ENCODE measurements around the gene PASK. TPM values are rescaled to one million over a fixed set of nuclear protein-coding genes. Genes with fewer than 3 reads are reported as not detected.

Gene PASK
- total RNA-seq, 2 experiments from 2014 or later = 73.6 to 73.8 TPM

- POLR2A ChIA-PET = no interaction called here
- CTCF ChIA-PET = no interaction called here
These were observed 74.3 kb downstream of the PASK start for GRCh38 chr2:241074901-241075540.

DNA sequence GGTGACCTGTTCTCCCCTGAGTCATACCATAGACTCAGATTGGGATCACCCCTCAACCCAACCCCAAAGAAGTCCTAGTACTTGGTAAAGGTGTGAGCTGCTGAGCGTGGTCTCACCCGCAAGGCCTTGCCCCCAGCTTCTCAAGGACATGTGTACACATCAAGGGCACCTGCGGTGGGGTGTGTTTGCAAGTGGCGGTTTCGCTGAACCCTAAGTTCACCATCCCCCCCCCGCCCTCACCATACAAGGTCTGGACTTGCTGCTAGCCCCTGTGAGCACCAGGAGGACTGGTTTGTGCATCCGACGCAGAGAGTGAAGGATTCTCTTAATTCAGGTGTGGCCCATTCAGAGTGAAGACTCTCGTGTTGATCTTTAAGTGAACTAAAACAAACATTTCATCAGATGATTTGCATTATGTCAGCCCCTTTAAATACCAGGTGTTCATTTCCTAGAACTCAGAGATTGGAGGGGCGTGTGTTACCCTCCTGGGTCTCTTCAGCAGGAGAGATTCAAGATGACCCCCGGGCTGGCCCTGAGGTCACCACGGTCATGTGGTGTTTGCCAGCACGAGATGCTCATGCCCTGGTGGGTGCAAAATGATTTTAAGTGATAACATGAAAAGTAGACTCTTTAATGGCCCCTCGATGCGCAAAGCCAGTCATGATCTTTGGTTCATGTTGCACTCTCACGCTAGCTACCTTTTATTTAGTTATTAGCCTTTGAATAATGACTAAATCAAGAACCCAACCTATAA is 75.0 kb downstream of the PASK start:
- CTCF ChIA-PET = no interaction called here

GRCh38 chr2:241073166-241074064 is 75.9 kb downstream of the PASK start:
- ChIA-PET POLR2A (no interaction called here), CTCF (interaction anchor here (1.0 kb wide), 1 partner anchor 78 kb away, joined by 3 read pairs; no protein-coding TSS in a partner anchor)

More for the DNA sequence above, 75.0 kb downstream of the PASK start:
- POLR2A ChIA-PET = no interaction called here

DNA sequence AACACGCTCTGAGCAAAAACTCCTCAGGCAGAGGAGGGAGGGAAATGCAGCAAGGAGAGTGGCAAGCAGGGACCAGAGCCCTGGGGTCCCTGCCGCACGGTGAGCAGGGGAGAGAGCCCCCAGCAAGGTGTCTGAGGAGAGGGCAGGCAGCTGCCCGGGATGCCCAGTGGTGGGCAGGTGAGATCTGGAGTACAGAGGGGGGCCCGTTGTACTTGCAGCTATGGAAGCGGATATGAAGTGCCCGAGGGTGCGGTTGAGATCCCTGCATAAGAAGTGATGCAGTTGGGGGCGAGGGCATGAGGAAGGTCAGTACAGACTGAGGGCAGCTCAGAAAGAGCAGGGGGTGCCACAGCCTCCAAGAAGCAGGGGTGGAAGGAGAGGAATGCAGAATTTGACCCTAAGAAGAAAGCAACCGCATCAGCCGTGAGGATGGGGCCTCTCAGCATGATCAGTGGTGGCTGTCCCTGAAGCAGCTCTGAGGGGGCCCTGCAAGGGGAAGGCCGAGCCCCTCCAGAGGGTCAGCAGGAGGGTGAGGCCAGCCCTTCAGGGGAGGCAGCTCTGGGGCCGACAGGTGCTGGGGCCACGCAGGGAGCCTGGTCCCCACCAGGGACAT is 76.6 kb downstream of the PASK start:
- ChIA-PET CTCF (interaction anchor here (1.0 kb wide), 1 partner anchor 79 kb away, joined by 3 read pairs; no protein-coding TSS in a partner anchor), POLR2A (no interaction called here)

DNA sequence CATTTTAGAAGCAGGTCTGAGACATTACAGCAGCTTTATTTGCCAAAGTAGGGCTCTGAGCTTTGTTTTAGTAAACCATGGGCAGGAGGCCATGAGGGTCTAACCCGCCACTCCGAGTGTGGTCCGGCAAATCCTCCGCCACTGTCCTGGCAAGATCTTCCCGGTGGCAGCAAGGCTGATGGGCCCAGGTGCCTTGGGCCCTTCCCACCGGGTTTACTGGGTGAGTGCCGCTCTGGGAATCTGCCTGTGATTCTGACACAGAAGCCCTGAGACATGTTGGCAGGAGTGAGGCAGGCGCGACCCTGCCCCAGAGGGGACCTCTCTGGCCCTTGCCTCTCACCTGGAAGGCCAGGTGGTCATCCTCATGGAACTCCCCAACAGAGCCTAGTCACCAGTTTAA is 77.1 kb downstream of the PASK start:
- POLR2A ChIA-PET = no interaction called here
- CTCF ChIA-PET = interaction anchor here (1.0 kb wide), 1 partner anchor 80 kb away, joined by 3 read pairs; no protein-coding TSS in a partner anchor

DNA sequence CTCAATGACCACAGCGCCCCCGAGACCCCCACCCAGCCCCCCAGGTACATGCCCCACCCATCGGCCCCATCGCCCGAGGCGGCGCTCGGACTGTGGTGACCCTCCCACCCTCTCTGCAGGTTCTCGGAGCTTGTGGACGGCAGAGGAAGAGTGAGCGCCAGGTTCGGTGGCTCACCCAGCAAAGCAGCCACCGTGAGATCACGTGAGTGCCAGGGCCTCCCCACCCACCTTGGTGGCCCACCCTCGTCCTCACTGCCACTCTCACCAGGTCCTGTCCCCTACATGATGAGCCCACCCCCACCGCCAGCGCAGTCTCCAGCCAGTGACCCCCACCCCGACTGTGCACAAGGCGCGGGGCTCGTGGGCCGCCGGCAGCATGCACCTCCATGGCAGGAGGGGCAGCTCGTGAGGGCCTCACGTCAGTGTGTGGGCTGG is 77.6 kb downstream of the PASK start:
- POLR2A ChIA-PET = no interaction called here
- CTCF ChIA-PET = no interaction called here

DNA sequence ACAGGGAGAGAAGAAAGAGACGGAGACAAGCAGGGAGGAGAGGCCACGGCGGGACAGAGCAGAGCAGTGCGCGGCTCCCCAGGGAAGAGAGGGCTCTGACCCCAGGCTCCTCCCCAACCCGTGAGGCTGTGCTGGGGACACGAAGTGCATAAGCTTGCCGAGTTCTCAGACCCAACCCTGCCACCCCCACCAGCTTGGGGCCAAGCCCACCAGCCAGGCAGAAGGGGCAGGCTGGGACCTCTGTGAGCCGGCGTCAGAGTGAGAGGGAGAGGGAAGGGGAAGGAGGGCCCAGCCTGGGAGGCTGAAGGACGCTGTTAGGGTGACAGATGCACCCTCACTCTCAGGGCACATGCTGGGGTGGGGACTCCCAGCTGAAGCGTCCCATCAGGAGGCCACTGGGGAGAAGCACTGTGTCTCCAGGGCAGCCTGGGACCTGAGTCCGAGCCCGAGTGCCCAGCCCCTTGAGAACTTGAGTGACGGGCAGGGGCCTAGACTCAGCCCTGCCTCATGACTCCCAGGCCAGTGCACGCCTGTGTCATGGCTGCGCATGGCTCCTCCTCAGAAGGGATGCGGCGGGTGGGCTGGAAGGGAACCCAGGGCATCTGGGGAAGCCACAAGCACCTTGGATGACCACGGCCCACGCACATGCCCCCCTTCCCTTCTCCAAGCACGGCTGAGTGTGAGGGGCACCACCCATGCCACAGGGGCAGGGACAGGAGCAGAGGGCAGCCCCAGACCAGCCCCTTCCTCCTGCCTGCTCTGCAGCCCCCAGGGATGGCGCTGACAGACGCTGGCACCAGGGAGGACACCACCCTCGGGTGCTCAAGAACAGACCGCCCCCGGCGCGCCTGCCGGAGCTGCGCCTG is 78.2 kb downstream of the PASK start:
- ChIA-PET CTCF (no interaction called here), POLR2A (no interaction called here)

GRCh38 chr2:241070361-241070760 is 78.9 kb downstream of the PASK start:
- ChIA-PET POLR2A (no interaction called here), CTCF (no interaction called here)

- ChIA-PET CTCF (no interaction called here), POLR2A (no interaction called here)
These were observed 79.4 kb downstream of the PASK start for GRCh38 chr2:241069821-241070281.

DNA sequence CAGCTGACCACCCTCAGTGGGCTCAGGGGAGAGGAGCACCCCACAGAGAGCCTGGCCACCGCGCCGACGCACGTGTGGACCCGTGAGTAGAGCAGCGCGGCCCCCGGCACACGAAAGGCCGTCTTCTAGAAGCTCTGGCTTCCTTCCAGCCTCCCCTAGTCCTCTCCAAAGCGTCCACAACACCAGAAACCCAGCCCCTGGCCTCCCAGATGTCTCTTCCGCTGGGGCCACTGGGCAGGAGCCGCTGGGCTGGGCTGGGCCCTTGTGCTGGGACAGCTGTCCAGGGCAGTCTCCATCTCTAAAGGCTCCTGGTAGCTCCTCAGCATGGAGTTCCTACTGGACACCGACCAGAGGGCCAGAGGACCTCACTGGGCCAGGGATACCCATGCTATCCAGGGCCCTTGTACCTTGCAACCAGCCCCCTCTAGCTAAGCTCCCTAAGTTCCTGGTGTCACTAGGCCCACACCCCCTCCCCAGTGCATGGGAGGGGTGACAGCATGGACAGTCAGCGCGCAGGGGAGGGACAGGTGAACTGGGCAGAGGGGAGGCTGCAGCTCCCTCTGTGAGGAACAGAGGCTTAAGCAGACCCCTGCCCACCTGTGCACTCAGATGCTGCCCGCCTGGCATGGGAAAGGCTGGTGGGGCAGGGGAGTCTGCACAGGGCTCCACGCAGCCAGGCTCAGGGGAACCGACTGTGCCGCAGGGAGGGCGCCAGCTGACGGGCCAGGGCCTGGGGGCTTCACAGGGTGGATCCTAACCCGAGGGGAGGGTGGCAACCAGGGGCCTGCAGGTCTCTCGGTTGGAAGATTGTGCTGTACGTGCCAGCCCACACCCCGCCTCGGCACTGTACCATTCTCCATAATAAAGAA is 80.1 kb downstream of the PASK start:
- POLR2A ChIA-PET = no interaction called here
- CTCF ChIA-PET = interaction anchor here (1.3 kb wide), 1 partner anchor 8 kb away, joined by 3 read pairs; no protein-coding TSS in a partner anchor

GRCh38 chr2:241068136-241068941 is 80.9 kb downstream of the PASK start:
- ChIA-PET POLR2A (no interaction called here), CTCF (interaction anchor here (1.3 kb wide), 1 partner anchor 9 kb away, joined by 3 read pairs; no protein-coding TSS in a partner anchor)

GRCh38 chr2:241067501-241068135 is 81.7 kb downstream of the PASK start:
- CTCF ChIA-PET = no interaction called here

GRCh38 chr2:241066893-241067341 is 82.4 kb downstream of the PASK start:
- POLR2A ChIA-PET = no interaction called here
- CTCF ChIA-PET = interaction anchor here (0.6 kb wide), 1 partner anchor 12 kb away, joined by 4 read pairs; no protein-coding TSS in a partner anchor

More at GRCh38 chr2:241067501-241068135, 81.7 kb downstream of the PASK start:
- POLR2A ChIA-PET = no interaction called here

GRCh38 chr2:241066171-241066892 is 82.9 kb downstream of the PASK start:
- CTCF ChIA-PET = interaction anchor here (0.6 kb wide), 1 partner anchor 12 kb away, joined by 4 read pairs; no protein-coding TSS in a partner anchor

GRCh38 chr2:241065355-241065803 is 83.9 kb downstream of the PASK start:
- ChIA-PET POLR2A (no interaction called here), CTCF (no interaction called here)

More at GRCh38 chr2:241066171-241066892, 82.9 kb downstream of the PASK start:
- POLR2A ChIA-PET = no interaction called here

Measured in activated CD8-positive, alpha-beta memory T cell treated with anti-CD3 and anti-CD28 coated beads for 36 hours (primary cell).